SU-DHL-6 (cell line): ENCODE results near the gene RNF123.

Experiments
- H2AFZ ChIP-seq: fragments of 200-600 bp; sonication (generic); 2 replicates; pipeline ENCODE4 v1.6.1; 2014; ENCODE audit warnings: low read depth, mild to moderate bottlenecking, moderate library complexity, mixed read lengths, antibody characterized with exemption, low read length; ENCODE audit not compliant: severe bottlenecking
- H3F3A ChIP-seq: fragments of 200-600 bp; shearing (Covaris generic); 2 replicates; pipeline ENCODE4 v1.6.0; 2016; ENCODE audit warnings: antibody characterized with exemption, mild to moderate bottlenecking; ENCODE audit not compliant: insufficient read depth
- H3K27ac ChIP-seq: fragments of 200-600 bp; sonication (generic); 2 replicates; pipeline ENCODE4 v1.5.1; 2016; ENCODE audit warnings: low read depth, mild to moderate bottlenecking, low read length, moderate library complexity, mixed read lengths
- H3K27me3 ChIP-seq: fragments of 200-600 bp; sonication (generic), shearing (Covaris generic); 2 replicates; pipeline ENCODE4 v1.6.0; 2014; ENCODE audit warnings: mild to moderate bottlenecking, low read length
- H3K36me3 ChIP-seq: fragments of 200-600 bp; sonication (generic); 2 replicates; pipeline ENCODE4 v1.6.1; 2014; ENCODE audit warnings: mild to moderate bottlenecking, low read length, mixed read lengths
- H3K4me2 ChIP-seq: fragments of 300-600, 200-600 bp; shearing (Covaris generic), sonication (generic); 2 replicates; pipeline ENCODE4 v1.6.0; 2014; ENCODE audit warnings: low read length, low read depth, mild to moderate bottlenecking; ENCODE audit not compliant: poor library complexity, severe bottlenecking
- H3K4me3 ChIP-seq: fragments of 200-600 bp; sonication (generic); 2 replicates; pipeline ENCODE4 v1.5.1; 2014; ENCODE audit warnings: antibody characterized with exemption, low read length, mild to moderate bottlenecking, mixed read lengths; ENCODE audit not compliant: insufficient read depth, poor library complexity, severe bottlenecking
- H3K79me2 ChIP-seq: fragments of 200-600 bp; sonication (generic); 2 replicates; pipeline ENCODE4 v1.6.1; 2014; ENCODE audit warnings: mild to moderate bottlenecking, low read length, moderate library complexity; ENCODE audit not compliant: insufficient read depth
- H3K9ac ChIP-seq: fragments of 200-600 bp; sonication (generic); 2 replicates; pipeline ENCODE4 v1.7.0; 2014; ENCODE audit warnings: mild to moderate bottlenecking, low read length
- H3K9me2 ChIP-seq: fragments of 200-600 bp; sonication (generic); replicated peaks from 2 replicates; pipeline ENCODE4 v1.6.1; 2014; ENCODE audit warnings: low read length; ENCODE audit not compliant: insufficient read depth
- H3K9me3 ChIP-seq: fragments of 200-600 bp; sonication (generic); 2 replicates; pipeline ENCODE4 v1.6.1; 2014; ENCODE audit warnings: low read length, mixed read lengths; ENCODE audit not compliant: insufficient read depth
- H4K20me1 ChIP-seq: fragments of 200-600 bp; sonication (generic); 2 replicates; pipeline ENCODE4 v1.6.1; 2014; ENCODE audit warnings: low read depth, mild to moderate bottlenecking, antibody characterized with exemption, low read length, moderate library complexity, mixed read lengths
- CTCF ChIP-seq: fragments of 200-600 bp; sonication (generic); IDR thresholded peaks from one replicate; pipeline ENCODE4 v1.5.1; 2017; ENCODE audit warnings: antibody characterized with exemption, mild to moderate bottlenecking, low read length, moderate library complexity; ENCODE audit not compliant: insufficient read depth, poor library complexity, severe bottlenecking
- EZH2phosphoT487 ChIP-seq: fragments of 200-600 bp; sonication (generic), shearing (Covaris generic); conservative IDR thresholded peaks from 2 replicates; pipeline ENCODE4 v1.6.1; 2018; ENCODE audit warnings: mild to moderate bottlenecking, antibody characterized with exemption, low read length, moderate library complexity, mixed read lengths

The RNF123 gene

DNA sequence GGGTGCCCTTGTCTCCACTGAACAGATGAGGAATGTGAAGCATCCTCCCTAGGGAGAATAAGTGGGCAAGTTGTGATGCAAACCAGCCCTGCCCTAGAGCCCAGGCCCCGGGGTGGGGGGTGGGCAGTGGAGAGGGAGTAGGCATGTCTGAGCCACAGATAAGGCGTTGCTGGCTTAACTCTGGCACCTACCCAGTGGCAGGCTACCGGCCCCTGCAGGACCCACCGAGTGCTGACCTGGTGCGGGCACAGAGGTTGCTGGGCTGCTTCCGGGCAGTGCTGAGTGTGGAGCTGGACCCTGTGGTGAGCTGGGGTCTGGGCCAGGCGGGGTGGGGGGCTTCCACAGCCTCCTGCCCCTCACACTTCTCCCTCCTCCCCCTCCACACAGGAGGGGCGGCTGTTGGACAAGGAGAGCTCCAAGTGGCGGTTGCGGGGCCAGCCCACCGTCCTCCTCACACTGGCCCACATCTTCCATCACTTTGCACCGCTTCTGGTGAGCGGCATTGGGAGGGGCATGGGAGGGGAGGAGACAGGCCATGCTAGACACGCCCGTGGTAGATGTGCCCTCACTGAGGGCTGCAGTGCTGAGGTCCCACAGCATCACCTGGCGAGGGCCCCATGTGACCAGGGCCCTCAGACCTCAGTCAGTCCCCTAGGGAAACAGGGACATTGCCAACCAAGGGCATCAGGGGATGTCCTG is 10.1 kb downstream of the RNF123 start:
- Histone ChIP-seq H3K27ac (no peak overlapping the region), H2AFZ (no peak overlapping the region), H3K9me3 (no peaks in the 10 kb centered on the region), H3F3A (no peaks in the 10 kb centered on the region), H3K36me3 (no peaks in the 10 kb centered on the region), H3K4me2 (no peak overlapping the region), H3K9me2 (no peaks in the 10 kb centered on the region), H4K20me1 (no peaks in the 10 kb centered on the region), H3K79me2 (no peaks in the 10 kb centered on the region; the same call in 1 of the 2 replicates), H3K9ac (no peak overlapping the region), H3K4me3 (no peak overlapping the region), H3K27me3 (no peaks in the 10 kb centered on the region)
- TF ChIP-seq EZH2phosphoT487 (no peak), CTCF (no peak)

DNA sequence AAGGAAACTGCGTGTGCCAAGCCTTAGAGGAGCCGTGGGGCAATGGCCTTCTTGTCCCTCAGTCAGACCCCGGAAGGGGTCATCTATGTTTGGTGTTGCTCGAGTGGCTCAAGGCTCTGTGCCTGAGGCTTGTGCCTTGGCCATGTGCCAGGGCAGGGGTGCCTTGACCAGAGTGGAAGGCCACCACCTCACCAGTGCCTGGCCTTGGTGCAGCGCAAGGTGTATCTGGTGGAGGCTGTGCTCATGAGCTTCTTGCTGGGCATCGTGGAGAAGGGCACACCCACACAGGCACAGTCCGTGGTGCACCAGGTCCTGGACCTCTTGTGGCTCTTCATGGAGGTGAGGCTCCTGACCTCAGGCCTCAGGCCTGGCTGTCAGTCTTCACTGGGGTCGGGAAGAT is 10.7 kb downstream of the RNF123 start:
- Histone ChIP-seq H3F3A (no peaks in the 10 kb centered on the region), H3K4me2 (no peak overlapping the region), H3K9me3 (no peaks in the 10 kb centered on the region), H2AFZ (no peak overlapping the region), H3K4me3 (no peak overlapping the region), H3K9me2 (no peaks in the 10 kb centered on the region), H3K9ac (no peak overlapping the region), H4K20me1 (no peaks in the 10 kb centered on the region), H3K27ac (no peak overlapping the region), H3K79me2 (no peaks in the 10 kb centered on the region; the same call in 1 of the 2 replicates), H3K36me3 (no peaks in the 10 kb centered on the region), H3K27me3 (no peaks in the 10 kb centered on the region)
- TF ChIP-seq CTCF (no peak), EZH2phosphoT487 (no peak)

GRCh38 chr3:49700453-49701128 is 11.2 kb downstream of the RNF123 start:
- no peak overlapping the region for H3K27ac ChIP-seq
- H3K4me2 ChIP-seq, result no peak overlapping the region
- no peaks in the 10 kb centered on the region for H3K79me2 ChIP-seq
- no peaks in the 10 kb centered on the region for H4K20me1 ChIP-seq
- H2AFZ ChIP-seq, result no peak overlapping the region
- H3F3A ChIP-seq, result no peaks in the 10 kb centered on the region
- no peak overlapping the region for H3K9ac ChIP-seq
- H3K9me2 ChIP-seq, result no peaks in the 10 kb centered on the region
- no peaks in the 10 kb centered on the region for H3K9me3 ChIP-seq
- no peaks in the 10 kb centered on the region for H3K27me3 ChIP-seq
- no peaks in the 10 kb centered on the region for H3K36me3 ChIP-seq
- no peak for TF ChIP-seq CTCF
- TF ChIP-seq EZH2phosphoT487, result no peak
- no peak overlapping the region for H3K4me3 ChIP-seq
